OCI-LY7 (cell line): ENCODE results near the gene ELOVL1. TPM values are rescaled to one million over a fixed set of nuclear protein-coding genes. Genes with fewer than 3 reads are reported as not detected.

ENCODE experiments used
- BruUV-seq: library from RNA; stranded (reverse); fragments of 400-500 nt; replicated peaks from 2 replicates; lab custom pipeline; 2021; lab: Mats Ljungman, UMichigan
- CTCF ChIA-PET: fragments of 300-600 bp; sonication (Branson Sonifier 250); formaldehyde crosslinking; loops from one replicate; lab custom pipeline; 2022; ENCODE audit warnings: antibody characterized with exemption; ENCODE audit not compliant: unreplicated experiment; lab: Charles Lee
- POLR2A ChIA-PET: fragments of 300-600 bp; sonication (Branson Sonifier 250); formaldehyde crosslinking; loops from one replicate; lab custom pipeline; 2022; ENCODE audit warnings: antibody characterized with exemption; lab: Charles Lee
- DNase-seq: peaks from one replicate; pipeline ENCODE4 v3.0.0-alpha.2; 2015; ENCODE audit warnings: low spot score
- H2AFZ ChIP-seq: fragments of 200-600 bp; sonication (generic), shearing (Covaris generic); 2 replicates; pipeline ENCODE4 v1.6.1; 2014; ENCODE audit warnings: mild to moderate bottlenecking, antibody characterized with exemption, low read length, moderate library complexity
- H3K27ac ChIP-seq: fragments of 200-600 bp; sonication (generic); 2 replicates; pipeline ENCODE4 v1.5.1; 2014; ENCODE audit warnings: mixed run types, low read depth, mild to moderate bottlenecking, moderate library complexity, low read length, inconsistent platforms; ENCODE audit not compliant: poor library complexity, severe bottlenecking
- H3K36me3 ChIP-seq: fragments of 200-600 bp; sonication (generic); 2 replicates; pipeline ENCODE4 v1.6.1; 2014; ENCODE audit warnings: mild to moderate bottlenecking, antibody characterized with exemption, low read length, moderate library complexity, mixed read lengths; ENCODE audit not compliant: insufficient read depth
- H3K4me1 ChIP-seq: fragments of 200-600 bp; sonication (generic); 2 replicates; pipeline ENCODE4 v1.5.1; 2014; ENCODE audit warnings: mild to moderate bottlenecking, low read length; ENCODE audit not compliant: insufficient read depth, poor library complexity, severe bottlenecking
- H3K4me2 ChIP-seq: fragments of 200-600 bp; sonication (generic); 2 replicates; pipeline ENCODE4 v1.6.1; 2014; ENCODE audit warnings: mild to moderate bottlenecking, low read length
- H3K4me3 ChIP-seq: fragments of 200-600 bp; sonication (generic); 2 replicates; pipeline ENCODE4 v1.5.1; 2014; ENCODE audit warnings: mild to moderate bottlenecking, low read depth, low read length; ENCODE audit not compliant: poor library complexity, severe bottlenecking
- H3K79me2 ChIP-seq: fragments of 200-600 bp; sonication (generic); 2 replicates; pipeline ENCODE4 v1.6.1; 2016; ENCODE audit warnings: low read depth, mild to moderate bottlenecking, low read length, moderate library complexity, mixed read lengths; ENCODE audit not compliant: insufficient read depth
- H3K9me2 ChIP-seq: fragments of 200-600 bp; sonication (generic); 2 replicates; pipeline ENCODE4 v1.6.1; 2016; ENCODE audit warnings: mild to moderate bottlenecking, low read length, mixed read lengths; ENCODE audit not compliant: insufficient read depth
- H3K9me3 ChIP-seq: fragments of 200-600 bp; sonication (generic); 2 replicates; pipeline ENCODE4 v1.6.1; 2014; ENCODE audit warnings: mild to moderate bottlenecking, mixed run types, low read length, mixed read lengths
- H4K20me1 ChIP-seq: fragments of 200-600 bp; sonication (generic); 2 replicates; pipeline ENCODE4 v1.6.1; 2014; ENCODE audit warnings: mild to moderate bottlenecking, antibody characterized with exemption, low read length, moderate library complexity, mixed read lengths; ENCODE audit not compliant: insufficient read depth
- EZH2phosphoT487 ChIP-seq: fragments of 200-600 bp; sonication (generic); IDR thresholded peaks from 2 replicates; pipeline ENCODE4 v1.6.1; 2018; ENCODE audit warnings: low read depth, borderline replicate concordance, mild to moderate bottlenecking, mixed run types, antibody characterized with exemption, low read length, moderate library complexity, mixed read lengths
- intact Hi-C: fragments of 100-400 bp; cut with micrococcal nuclease; formaldehyde crosslinking; loops from one replicate; pipeline ENCODE4 v1.10.0; 2022; ENCODE audit not compliant: unreplicated experiment
- total RNA-seq, 2 experiments: library from RNA; depleted of rRNA in 1 of 2; stranded (reverse); fragments of >200 nt in 1 of 2; shearing (Covaris generic) in 1 of 2; gene quantifications; 2 replicates each; pipeline ENCODE4 v1.2.3, GENCODE V29; 2014 to 2022
- TF ChIP-seq, protein P1 (sequence below): fragments of 200-600 bp; sonication (generic); conservative IDR thresholded peaks from 2 replicates; pipeline ENCODE4 v1.5.1; 2014; ENCODE audit warnings: mild to moderate bottlenecking, antibody characterized with exemption, low read length, moderate library complexity, mixed read lengths

ELOVL1 gene
- total RNA-seq, 2 experiments from 2014 or later = 35.9 to 43.9 TPM

DNA sequence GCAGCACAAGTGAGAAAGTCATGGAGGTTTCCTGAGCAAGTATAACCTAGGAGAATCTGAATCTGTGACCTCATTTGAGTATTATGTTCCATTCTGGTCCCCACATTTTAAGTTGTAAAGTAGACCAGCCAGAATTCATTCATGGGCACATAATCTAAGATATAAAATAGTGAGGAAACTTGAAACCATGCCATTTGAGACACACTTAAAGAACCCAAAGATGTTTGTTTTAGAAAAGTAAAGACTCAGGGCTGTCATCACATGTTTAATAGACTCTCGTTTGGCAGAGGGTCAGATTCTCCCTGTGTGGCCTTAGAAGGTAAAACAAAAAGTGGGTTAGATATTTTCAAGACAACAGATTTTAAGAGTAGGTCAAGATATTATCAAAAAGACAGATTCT lies 28.2 kb upstream of the ELOVL1 start:
- Histone ChIP-seq H3K4me1 (peaks cover 1% of the 10 kb centered on the region), H3K9me2 (no peaks in the 10 kb centered on the region), H3K79me2 (peaks cover 4% of the 10 kb centered on the region; the same call in 1 of the 2 replicates), H3K27ac (no peak overlapping the region), H4K20me1 (no peaks in the 10 kb centered on the region), H3K36me3 (peaks cover 12% of the 10 kb centered on the region; the same call in 1 of the 2 replicates), H3K4me3 (no peak overlapping the region), H3K4me2 (no peak overlapping the region), H3K9me3 (no peaks in the 10 kb centered on the region), H2AFZ (no peak overlapping the region)
- POLR2A ChIA-PET = no interaction called here
- CTCF ChIA-PET = no interaction called here
- no peak for DNase-seq
- intact Hi-C loops = no loop called here
- BruUV-seq = no TSS peak
- no peak for TF ChIP-seq EZH2phosphoT487
- TF ChIP-seq, protein P1, sequence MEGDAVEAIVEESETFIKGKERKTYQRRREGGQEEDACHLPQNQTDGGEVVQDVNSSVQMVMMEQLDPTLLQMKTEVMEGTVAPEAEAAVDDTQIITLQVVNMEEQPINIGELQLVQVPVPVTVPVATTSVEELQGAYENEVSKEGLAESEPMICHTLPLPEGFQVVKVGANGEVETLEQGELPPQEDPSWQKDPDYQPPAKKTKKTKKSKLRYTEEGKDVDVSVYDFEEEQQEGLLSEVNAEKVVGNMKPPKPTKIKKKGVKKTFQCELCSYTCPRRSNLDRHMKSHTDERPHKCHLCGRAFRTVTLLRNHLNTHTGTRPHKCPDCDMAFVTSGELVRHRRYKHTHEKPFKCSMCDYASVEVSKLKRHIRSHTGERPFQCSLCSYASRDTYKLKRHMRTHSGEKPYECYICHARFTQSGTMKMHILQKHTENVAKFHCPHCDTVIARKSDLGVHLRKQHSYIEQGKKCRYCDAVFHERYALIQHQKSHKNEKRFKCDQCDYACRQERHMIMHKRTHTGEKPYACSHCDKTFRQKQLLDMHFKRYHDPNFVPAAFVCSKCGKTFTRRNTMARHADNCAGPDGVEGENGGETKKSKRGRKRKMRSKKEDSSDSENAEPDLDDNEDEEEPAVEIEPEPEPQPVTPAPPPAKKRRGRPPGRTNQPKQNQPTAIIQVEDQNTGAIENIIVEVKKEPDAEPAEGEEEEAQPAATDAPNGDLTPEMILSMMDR = no peak

DNA sequence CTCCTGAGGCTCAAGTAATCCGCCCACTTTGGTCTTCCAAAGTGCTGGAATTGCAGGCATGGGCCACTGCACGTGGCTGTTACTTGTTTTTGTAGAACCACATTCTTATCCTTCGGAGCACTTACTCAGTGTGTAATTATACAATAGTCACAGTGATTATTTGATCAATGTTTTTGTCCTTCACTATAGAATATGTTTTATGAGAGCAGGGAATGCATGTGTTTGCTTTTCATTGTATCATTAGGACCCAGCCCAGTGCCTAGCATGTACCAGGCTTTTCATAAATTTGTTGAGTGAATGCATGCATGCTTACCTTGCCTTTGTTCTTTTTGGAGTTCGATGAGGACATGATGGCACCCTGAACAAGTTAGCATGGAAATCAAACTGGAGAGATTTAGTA lies 27.7 kb upstream of the ELOVL1 start:
- no TSS peak for BruUV-seq
- TF ChIP-seq EZH2phosphoT487 = no peak
- TF ChIP-seq, protein P1 = no peak
- H3K4me2 ChIP-seq = no peak overlapping the region
- H4K20me1 ChIP-seq = no peaks in the 10 kb centered on the region
- H3K9me2 ChIP-seq = no peaks in the 10 kb centered on the region
- intact Hi-C loops = no loop called here
- H2AFZ ChIP-seq = no peak overlapping the region
- peaks cover 7% of the 10 kb centered on the region for H3K4me1 ChIP-seq
- CTCF ChIA-PET = no interaction called here
- H3K4me3 ChIP-seq = no peak overlapping the region
- H3K36me3 ChIP-seq = peaks cover 12% of the 10 kb centered on the region; the same call in 1 of the 2 replicates
- POLR2A ChIA-PET = no interaction called here
- H3K9me3 ChIP-seq = no peaks in the 10 kb centered on the region
- H3K27ac ChIP-seq = no peak overlapping the region
- DNase-seq = no peak
- H3K79me2 ChIP-seq = peaks cover 8% of the 10 kb centered on the region

DNA sequence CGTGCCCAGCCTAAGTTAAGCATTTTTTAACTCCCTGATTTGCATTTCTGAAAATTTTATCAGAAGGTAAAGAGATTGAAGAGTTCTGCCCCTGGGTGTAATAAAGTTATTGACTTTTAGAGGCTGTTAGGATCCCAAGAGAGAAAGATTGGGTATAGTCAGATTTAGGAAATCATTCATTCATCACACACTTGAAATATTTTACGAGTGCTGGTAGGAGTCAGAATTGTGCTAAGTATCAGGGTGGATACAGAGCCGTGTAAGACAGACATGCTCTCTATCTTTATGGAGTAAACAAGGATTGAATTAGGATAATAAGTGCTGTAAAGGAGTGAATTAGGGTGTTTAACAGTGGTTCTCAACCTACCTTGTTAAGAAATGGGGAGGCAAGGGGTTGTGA lies 24.9 kb upstream of the ELOVL1 start:
- CTCF ChIA-PET = no interaction called here
- no TSS peak for BruUV-seq
- Histone ChIP-seq H3K4me2 (no peak overlapping the region), H3K9me2 (no peaks in the 10 kb centered on the region), H3K4me3 (no peak overlapping the region), H3K36me3 (peaks cover 12% of the 10 kb centered on the region; the same call in 1 of the 2 replicates), H2AFZ (no peak overlapping the region), H3K9me3 (no peaks in the 10 kb centered on the region), H3K79me2 (peaks cover 27% of the 10 kb centered on the region), H3K4me1 (peaks cover 23% of the 10 kb centered on the region), H3K27ac (no peak overlapping the region), H4K20me1 (no peaks in the 10 kb centered on the region)
- intact Hi-C loops = no loop called here
- no peak for DNase-seq
- POLR2A ChIA-PET = interaction anchor here (0.7 kb wide), 1 partner anchor 85 kb away, joined by 4 read pairs; no protein-coding TSS in a partner anchor
- TF ChIP-seq, protein P1 = no peak
- TF ChIP-seq EZH2phosphoT487 = no peak
